NCI-H1436 (cell line): Measurements from ENCODE around the gene RYR2.
"Not testable (repeated sequence)": the region's sequence is repeated elsewhere in the genome, so short reads cannot be mapped to it uniquely, and the experiment has no call there.

ENCODE experiments used
- DNase-seq: peaks from one replicate; lab custom pipeline; 2025; lab: John Stamatoyannopoulos, UW

The RYR2 gene

DNA sequence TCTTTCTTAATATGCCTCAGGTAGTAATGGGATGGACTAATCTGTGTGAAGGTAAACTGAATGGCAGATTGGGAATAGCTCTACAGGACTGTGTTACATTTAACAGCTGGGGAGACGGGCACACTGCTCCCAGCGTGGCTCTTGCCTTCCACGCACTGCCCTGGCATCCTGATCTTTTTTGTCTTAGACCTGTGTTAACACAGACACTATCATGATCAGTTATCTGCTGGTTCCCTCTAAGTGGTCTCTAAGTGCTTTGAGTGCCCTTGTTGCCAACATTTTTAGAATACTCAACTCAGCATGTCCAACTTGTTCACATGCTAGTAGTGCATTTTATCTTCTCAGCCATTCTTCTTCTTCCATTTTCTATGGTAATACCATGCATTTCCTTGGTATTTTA, 208.1 kb downstream of the RYR2 start:
- DNase-seq, result no peak

DNA sequence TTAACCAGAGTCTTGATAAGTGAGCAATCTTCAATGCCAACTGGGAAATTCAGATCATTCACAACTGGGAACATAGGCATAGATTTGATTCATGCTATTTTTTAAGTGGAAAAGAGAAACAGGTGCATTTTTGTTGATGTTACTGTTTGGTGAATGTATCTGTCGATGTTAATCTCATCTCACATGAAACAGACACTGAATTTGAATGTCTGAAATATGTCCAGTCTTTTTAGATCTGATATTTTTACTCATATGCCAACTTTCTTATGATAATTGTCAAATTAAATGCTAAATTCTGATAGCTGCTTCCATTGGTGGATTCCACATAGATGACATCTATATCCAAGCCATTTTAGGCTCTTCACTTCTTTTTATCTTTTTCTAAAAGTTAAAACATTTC, 213.1 kb downstream of the RYR2 start:
- no peak for DNase-seq

DNA sequence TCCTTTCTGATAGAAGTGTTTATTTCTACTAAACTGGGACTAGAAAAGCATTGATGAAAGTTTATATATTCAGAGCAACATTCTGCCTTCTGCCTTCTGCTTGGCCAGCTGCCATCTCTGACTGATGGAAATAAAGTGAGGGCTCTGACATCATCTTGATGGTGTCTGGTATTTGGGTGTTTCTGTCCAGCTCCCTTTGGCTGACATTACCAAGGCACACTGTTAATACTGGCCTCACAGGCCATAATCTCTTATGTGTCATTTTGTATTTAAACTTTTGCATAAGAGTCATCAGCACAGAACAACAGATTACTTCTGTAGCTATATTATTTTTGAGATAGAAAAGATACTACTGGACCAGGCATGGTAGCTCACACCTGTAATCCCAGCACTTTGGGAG, 216.9 kb downstream of the RYR2 start:
- DNase-seq, result no peak

DNA sequence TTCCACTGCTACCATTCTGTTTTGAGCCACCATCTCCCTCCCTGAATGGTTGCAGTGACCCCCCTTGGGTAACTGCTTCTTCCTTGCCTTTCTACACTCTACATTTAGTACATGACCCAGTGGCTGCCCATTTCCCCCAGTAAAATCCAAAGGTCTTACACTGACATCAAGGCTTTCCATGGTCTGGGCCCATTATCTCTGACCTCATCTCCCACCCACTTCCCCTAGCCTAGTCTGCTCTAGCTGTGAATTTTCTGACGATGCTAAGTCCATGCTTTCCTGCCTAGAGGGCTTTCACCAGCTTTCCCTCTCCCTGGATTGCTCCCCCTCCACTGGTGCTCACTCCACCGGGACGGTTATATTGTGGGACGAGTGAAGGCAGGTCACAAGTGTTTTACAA, 219.2 kb downstream of the RYR2 start:
- no peak for DNase-seq

DNA sequence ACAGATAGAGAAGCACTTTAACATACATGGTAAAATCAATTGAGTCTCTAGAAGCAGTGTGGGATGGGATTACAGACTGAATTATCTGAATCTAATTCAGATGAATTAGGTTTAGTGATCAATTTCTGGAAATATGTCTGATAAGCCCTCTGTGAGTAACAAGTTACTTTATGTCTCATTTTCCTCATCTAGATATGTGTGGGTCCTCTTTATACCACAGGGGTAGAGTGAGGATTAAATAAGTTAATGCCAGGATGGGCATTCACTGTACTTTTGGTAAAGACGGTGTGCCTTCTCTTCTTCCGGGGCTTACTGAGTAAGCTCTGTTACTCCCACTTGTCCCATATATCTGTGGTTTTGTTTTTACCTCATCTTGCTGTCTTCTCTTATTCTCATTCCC, 225.8 kb downstream of the RYR2 start:
- no peak for DNase-seq

DNA sequence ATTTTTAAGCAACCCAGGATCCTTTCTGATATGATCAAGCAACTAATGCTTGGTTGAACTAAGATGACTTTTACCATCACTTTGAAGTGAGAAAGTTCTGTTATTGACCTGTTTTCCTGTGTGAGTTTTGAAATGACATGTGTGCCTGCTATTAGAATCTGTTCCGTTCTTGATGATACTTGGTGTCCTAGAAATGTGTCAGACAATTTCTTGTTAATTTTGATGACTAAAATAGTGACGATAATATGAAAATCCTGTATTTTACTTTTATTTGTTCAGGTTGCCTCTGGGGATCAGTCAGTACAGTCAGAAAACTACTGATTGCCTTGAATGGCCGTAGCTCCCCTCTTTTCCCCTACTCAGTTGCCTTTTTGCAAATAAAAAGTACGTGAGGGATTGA, 228.0 kb downstream of the RYR2 start:
- no peak for DNase-seq

DNA sequence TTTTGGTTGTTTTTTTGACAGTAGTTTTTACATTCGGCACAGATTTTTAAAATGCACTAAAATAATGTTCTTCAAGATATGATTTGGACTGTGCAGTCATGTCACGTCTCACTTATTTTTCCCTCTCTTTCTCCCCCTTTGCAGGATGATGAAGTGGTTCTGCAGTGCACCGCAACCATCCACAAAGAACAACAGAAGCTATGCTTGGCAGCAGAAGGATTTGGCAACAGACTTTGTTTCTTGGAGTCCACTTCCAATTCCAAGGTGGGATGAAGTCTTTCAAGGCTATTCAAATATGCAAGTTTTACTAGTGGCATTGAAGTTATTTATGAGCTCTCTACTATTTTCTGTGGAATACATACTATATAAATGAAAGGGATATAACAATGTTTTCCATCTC, 228.4 kb downstream of the RYR2 start:
- DNase-seq, result no peak

DNA sequence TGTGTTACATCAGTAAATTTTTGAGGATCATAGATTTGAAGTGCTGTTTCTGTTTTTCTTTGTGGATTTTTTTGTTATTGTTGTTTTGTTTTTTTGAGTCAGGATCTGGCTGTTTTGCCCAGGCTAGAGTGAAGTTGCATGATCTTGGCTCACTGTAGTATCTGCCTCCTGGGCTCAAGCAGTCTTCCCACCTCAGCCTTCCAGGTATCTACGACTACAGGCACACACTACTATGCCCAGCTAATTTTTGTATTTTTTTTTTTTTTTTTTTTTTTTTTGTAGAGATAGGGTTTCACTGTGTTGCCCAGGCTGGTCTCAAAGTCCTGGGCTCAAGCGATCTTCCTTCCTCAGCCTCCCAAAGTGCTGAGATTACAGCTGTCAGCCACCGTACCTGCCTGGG, 236.0 kb downstream of the RYR2 start:
- not testable (repeated sequence) for DNase-seq

DNA sequence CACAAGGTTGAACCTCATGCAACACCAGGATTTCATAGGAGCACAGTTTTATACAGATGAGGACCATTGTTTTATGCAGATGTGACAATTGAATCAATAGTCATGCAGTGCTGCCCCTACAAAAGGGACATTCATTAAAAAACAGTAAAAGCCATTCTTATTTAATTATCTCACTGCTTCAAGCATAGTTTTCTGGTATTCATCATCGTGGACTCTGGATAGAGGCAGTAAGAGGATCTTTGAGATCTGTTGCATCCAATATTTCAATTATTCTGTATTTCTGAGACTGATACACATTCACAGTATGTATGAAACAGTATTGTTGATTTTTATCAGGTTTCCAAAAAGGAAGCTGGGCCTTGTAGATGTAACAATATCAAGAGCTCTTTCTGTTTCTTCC, 237.6 kb downstream of the RYR2 start:
- no peak for DNase-seq

DNA sequence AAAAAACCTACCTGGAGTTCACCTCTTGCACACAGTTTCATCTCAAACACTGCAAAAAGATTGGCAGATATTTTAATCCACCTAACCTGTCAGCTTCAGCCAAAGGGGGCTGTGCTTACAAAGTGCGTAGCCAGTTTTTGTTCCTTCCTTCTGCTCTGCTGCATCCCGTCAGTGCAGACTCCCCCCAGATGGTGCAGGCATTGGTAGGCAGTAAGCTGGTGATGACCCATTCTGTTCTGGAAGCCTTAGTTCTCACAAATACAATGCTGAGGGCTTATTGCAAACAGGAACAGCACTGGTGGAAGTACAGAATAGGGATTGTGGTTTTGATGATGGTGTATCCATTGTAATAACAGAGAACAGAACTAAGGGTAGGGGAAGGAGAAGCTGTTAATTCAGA, 239.5 kb downstream of the RYR2 start:
- DNase-seq, result no peak

DNA sequence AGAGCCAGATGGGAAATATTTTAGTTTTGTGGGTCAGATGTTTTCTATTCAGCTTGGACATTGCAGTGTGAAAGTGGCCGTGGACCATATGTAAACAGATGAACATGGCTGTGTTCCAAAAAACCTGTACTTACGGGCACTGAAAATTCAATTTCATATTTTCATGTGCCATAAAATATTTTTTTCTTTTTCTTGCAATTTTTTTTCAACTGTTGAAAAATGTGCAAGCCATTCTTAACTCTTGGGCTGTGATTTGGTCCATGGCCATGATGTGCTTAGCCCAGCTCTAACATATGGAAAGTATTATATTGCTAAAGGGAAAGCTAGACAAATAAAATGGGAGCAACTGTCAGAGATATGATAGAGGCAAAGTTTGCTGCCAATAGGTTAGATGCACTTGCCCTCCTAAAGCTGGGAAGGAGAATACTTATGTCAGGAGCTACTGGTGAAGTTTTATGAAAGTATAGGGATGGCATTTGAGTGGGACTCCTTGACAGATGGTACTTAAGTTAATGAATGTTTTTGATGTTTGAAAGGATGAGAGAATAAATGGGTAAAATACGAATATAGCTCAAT, 240.3 kb downstream of the RYR2 start:
- no peak for DNase-seq

DNA sequence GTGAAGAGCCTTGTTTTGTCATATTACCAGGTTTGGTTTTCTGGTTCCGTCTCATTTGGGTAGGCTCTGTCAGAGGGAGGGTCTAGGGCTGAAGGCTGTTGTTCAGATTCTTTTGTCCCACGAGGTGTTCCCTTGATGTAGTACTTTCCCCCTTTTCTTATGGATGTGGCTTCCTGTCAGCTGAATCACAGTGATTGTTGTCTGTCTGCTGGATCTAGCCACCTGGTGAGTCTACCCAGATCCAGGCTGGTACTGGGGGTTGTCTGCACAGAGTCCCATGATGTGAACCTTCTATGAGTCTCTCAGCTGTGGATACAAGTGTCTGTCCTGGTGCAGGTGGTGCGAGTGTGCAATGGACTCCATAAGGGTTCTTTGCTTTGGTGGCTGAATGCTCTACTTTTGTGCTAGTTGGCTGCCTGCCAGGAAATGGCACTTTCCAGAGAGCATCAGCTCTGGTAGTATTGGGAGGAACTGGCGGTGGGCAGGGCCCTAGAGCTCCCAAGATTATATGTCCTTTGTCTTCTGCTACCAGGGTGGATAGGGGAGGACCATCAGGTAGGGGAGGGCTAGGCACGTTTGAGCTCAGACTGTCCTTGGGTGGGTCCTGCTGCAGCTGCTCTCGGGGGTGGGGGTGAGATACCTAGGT, 246.0 kb downstream of the RYR2 start:
- DNase-seq, result no peak

DNA sequence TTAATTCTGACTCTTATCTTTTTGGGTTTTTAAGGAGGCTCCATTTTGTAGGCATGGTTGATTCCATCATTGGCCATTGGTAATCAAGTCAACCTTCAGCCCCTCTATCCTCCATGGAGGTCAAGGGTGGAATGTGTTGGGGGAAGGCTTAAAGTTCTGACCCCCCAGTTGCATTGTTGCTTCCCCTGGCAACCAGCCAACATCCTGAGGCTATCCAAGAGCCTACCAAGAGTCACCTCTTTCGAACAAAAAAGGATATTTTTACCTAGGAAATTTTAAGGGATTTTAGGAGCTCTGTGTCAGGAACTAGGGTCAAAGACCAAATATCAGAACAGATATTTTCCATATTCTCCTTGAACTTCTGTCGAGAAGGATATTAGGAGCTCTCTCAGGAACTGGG, 251.8 kb downstream of the RYR2 start:
- no peak for DNase-seq

DNA sequence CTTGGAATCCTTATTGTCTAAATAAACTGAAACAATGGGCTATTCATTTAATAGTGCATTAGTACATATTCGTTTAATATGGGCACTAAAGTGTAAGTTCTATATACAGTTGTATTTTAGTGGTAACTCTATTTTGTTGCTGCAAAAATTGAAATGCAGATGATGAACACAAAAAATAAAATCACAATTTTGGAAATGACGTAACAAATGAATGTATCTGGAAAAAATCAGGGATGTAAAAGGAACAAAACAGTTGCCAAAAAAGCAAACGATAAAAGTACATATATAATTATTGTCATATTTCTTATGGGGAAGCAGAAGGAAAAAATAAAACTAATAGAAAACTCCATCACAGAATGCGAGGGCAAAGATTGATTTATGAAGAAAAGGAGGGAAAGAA, 254.9 kb downstream of the RYR2 start:
- no peak for DNase-seq

DNA sequence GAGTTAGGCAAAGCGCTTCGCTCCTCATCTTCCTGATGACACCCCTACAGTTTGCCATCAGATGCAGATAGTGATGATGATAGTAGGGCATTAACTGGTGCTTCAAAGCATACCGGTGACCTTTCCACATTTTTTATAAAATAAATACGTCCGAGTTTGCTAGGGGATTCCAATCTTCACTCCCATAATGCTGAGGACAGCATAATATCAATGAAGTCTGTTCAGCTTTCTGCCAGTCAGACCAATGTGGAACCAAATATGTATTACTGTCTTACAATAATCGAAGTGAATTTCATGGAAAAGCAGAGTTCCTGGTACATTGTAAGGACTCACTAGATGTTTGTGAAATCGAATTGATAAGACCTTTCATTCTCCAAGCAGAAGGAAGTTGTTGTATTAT, 258.7 kb downstream of the RYR2 start:
- no peak for DNase-seq

DNA sequence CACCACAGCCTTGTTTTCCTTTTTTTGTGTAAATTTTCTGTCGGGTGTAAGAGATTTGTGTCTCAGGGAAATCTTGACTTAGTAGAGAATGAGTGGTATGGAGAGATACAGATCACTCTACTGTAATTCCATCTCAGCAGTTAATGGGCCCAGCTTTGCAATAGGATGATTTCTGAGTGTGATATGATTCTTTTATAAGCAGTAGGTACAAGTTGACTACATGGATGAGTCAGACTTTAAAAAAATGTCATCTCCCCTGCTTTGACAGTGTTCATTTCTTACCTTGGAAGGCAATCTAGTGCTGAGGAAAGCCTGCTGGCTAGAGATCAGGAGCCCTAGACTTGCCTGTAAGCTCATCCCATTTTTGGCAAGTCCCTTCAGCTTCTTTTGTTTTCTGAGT, 261.9 kb downstream of the RYR2 start:
- no peak for DNase-seq

DNA sequence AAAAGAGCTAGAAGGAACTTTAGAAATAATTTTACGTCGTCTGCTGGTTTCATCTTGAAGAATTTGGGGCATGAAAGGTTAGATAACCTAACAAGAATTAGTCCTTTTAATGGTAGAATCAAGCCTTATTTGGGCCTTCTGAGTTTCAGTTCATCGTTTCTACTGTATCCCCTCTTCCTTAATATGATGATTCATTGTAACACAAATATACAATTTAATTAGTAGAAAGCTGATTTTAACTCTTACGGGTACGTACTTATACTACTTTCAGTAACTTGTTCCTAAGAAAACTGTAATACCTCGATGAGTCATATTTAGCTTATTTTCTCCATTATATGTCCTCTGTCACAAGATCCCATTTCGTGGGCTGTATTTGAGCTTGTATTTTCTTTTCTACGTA, 264.7 kb downstream of the RYR2 start:
- no peak for DNase-seq

DNA sequence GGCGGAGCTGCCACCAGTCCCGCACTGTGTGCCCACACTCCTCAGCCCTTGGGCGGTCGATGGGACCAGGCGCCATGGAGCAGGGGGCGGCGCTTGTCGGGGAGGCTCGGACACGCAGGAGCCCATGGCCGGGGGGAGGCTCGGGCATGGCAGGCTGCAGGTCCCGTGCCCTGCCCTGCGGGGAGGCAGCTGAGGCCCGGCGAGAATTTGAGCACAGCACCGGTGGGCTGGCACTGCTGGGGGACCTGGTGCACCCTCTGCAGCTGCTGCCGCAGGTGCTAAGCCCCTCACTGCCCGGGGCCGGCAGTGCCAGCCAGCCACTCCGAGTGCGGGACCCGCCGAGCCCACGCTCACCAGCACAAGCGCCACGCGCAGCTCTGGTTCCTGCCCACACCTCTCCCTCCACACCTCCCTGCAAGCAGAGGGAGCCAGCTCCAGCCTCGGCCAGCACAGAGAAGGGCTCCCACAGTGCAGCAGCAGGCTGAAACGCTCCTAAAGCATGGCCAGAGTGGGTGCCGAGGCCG, 267.7 kb downstream of the RYR2 start:
- no peak for DNase-seq

DNA sequence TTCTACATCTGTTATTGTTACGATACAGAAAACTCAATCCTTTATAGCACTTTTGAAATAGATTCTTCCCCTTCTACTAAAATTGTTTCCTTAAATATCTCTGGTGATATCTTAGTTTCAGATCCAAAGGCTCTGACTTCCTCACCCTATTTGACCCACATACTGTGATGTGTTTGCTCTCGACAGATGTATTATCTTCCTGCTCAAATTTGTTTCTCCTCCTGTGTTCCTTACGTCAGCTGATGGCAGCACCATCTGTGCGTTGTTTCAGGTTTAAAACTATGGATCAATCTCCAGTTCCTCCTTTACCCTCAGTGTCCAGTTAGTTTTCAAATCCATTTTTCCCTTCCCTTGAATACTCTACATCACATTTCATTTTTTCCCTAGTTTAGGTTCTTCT, 274.4 kb downstream of the RYR2 start:
- no peak for DNase-seq

DNA sequence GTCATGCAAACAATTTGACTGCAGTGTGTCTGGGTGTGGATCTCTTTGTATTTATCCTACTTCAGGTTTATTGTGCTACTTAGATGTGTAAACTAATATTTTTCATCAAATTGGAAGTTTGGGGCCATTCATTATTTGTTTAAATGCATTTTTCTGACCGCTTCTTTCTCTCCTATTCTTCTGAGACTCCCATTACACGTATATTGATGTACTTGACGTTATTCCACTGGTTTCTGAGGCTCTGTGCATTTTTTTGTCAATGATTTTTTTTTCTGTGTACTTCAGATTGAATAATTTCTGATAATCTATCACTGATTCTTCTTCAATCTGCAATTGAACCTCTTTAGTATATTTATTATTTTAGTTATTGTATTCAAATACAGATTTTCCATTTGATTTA, 276.8 kb downstream of the RYR2 start:
- no peak for DNase-seq

DNA sequence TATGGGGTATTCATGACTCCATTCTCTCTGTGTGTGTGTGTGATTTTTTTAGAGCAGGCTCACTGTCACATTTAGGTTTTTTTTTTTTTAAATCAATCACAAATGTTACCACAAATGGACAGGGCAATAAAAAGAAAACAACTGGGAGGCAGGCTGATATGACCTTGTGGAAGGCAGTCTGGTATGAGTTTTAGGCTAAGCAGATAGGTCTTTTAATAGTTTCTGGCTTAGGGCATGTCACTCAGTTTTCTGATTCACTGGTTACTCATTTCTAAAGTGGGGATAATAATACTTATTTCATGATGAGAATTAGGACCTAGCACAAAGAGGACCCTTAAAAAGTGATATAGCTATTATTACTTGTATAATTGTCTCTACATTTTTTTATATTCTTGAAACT, 278.9 kb downstream of the RYR2 start:
- DNase-seq, result no peak

DNA sequence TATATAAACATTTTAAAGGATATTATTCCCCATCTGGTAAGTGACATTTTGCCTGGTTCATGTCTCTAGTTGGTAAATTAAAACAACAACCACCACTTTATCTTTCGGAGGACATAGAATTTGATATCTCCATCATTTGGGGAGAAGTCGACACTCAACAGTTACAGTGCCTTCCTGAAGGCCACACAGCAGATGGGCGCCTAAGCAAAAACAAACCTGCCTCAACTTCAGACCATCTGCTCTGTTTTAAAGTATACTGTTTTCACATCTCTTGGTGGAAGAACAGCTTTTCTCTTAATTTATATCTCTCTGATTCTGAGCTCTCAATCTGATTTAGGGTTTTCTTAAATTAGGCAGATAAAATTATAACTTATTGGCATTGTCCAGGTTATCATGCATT, 282.2 kb downstream of the RYR2 start:
- DNase-seq, result no peak

DNA sequence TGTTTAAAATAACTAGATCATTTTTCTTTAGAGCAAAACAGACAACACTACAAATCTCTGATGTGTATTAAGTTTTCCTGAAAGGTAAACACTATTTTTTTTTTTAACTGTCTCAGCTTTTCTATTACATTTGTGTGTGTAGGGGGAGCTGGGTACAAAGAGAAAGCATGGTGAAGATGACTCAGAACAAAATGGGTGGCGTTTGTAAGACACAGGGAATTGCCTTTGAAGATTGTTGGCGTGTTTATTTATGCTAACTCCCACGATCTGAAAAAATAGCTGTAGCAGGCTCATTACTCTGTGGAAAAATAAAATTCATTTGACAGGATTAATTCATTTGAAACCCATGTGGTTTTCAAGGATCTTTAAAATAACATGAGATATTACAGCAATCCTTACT, 285.1 kb downstream of the RYR2 start:
- no peak for DNase-seq

DNA sequence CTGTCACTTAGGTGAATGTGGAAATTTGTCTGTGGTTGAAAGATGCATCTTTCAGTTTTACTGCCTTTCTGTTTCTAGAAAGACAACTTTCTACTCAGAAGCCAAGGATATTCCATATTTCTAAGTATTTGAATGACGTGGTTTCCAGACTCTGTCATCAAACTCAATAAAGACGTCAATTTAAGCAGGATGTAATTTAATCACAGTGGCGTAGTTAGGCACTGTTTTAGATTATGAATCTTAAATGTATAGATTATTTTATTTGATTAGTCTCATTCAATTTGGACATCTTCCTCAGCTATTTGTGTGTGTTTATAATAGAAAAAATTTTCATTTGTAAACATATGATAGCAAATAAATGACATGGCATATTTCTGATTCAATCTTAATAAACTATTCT, 298.9 kb downstream of the RYR2 start:
- DNase-seq, result no peak
